GM18505 (cell line): ENCODE data around the gene PDE4D.
"Not testable (repeated sequence)": the region's sequence is repeated elsewhere in the genome, so short reads cannot be mapped to it uniquely, and the experiment has no call there.

ENCODE experiments used
- ATAC-seq: cut with Tn5 transposase; IDR thresholded peaks from one replicate; pipeline ENCODE4 v1.9.1; 2021; ENCODE audit not compliant: unreplicated experiment
- POLR2A ChIP-seq: IDR thresholded peaks from 4 replicates; pipeline ENCODE4 v1.6.1; 2011; ENCODE audit warnings: borderline replicate concordance; ENCODE audit not compliant: insufficient read depth, insufficient read length; ENCODE audit errors: extremely low read depth

Gene PDE4D

DNA sequence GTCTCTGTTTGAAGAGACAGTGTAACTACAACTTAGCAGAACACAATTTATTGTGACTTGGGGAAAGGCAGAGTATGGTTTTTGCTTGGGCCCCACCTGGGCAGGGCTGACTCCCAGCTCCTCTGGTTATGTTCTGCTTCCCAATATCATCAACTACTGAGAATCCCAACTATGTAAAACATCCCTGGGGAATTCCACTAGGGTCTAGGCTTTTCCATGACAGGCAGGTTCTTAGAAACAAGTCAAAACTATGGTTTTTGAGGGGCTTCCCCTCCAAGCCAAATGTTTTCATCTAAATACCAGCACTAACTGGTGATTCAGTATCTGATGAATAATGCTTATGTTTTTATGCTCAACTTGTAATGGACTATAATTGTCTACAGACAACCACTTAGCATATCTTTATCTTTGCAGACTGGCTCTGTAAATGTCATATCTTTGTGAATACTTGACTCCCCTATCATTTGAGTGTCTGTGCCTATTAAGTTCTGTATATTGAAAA lies 409.5 kb downstream of the PDE4D start:
- no peak for TF ChIP-seq POLR2A
- no peak for ATAC-seq

DNA sequence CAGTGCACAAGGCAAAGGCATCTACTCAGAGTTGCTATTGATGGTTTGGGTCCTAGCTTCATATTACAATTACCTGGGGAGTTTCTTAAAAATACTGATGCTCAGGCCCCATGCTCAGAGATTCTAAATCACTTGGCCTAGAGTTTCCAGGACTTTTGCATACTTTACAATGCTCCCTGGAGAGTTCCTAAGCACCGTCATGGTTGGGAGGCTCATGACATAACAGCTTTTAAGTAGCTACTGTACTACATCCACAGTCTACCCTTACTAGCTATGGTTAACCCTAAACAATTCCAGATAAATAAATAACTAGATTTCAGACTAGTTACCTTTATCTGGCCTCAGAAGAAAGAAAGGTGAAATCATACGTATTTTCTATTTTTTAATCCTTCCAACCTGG lies 414.4 kb downstream of the PDE4D start:
- ATAC-seq: no peak

GRCh38 chr5:59474324-59474723 lies 419.2 kb downstream of the PDE4D start:
- no peak for ATAC-seq
- TF ChIP-seq POLR2A: no peak

More for the DNA sequence above, 414.4 kb downstream of the PDE4D start:
- TF ChIP-seq POLR2A: no peak

DNA sequence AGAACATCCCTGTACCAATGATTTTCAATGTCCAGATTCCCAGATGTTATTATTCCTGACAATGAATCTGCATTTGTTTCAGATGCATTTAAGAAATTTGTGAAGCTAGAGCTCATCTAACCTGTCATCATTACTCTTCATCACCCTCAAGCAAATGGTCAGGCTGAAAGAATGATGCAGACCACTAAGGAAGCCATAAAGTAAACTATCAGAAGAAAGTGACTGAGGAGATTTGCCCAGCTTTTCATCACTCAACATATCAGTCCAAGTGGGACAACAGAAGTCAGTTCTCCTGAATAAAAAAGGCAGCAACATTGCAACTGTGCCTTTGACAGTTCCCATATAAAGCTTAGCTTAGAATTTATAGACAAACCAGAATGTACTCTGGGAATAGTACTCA lies 419.9 kb downstream of the PDE4D start:
- no peak for TF ChIP-seq POLR2A
- no peak for ATAC-seq

- TF ChIP-seq POLR2A: no peak
- no peak for ATAC-seq
These were observed 422.1 kb downstream of the PDE4D start for GRCh38 chr5:59471463-59471862.

DNA sequence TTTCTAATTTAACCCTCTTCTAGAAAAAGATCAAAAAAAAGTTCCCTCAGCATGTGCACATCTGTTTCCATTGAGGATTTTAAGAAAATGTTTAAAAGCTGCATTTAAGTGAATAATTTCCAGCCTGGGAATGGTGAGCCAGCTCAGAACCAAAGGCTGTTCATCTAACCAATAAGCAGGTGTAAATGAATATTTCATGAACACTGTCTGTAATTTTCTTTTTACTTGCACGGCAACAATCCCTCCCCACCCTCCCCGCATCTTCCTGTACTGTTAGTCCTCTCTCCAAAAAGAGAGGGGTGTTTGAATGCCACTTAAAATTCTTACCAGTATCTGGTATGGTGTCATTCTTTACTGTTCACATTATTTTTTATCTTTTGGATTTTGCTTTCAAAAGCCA lies 425.6 kb downstream of the PDE4D start:
- TF ChIP-seq POLR2A: no peak
- no peak for ATAC-seq

- no peak for TF ChIP-seq POLR2A
- ATAC-seq: no peak
These were observed 427.3 kb downstream of the PDE4D start for GRCh38 chr5:59466271-59466670.

DNA sequence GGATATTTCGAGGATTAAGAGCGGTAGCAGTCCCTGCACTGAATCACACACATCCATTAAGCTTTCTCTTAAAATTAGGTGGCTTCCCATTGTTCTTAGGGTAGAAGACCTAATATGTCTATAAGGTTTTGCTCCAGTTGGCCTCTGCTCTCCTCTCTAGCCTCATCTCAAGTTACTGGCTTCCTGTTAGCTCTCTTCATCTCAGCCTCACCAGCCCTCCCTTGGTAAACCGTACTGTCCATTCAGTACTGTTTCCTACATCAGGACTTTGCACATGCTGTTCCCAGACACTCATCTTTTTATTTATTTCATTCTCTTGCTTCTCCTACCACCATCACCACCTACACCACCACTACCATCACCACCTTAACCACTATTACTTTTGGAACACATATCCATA lies 428.6 kb downstream of the PDE4D start:
- ATAC-seq: no peak
- TF ChIP-seq POLR2A: no peak

DNA sequence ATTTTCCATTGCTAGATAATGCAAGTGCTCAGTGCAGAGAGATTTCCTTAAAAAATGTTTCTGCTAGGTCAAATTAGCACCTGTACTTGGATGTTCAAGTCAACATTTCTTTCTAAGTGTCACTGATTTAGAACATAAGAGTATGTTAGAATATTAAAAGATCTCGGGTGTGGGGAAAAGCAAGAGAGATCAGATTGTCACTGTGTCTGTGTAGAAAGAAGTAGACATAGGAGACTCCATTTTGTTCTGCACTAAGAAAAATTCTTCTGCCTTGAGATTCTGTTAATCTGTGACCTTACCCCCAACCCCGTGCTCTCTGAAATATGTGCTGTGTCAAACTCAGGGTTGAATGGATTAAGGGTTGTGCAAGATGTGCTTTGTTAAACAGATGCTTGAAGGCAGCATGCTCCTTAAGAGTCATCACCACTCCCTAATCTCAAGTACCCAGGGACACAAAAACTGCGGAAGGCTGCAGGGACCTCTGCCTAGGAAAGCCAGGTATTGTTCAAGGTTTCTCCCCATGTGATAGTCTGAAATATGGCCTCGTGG lies 429.8 kb downstream of the PDE4D start:
- not testable (repeated sequence) for ATAC-seq

GRCh38 chr5:59462956-59463355 lies 430.6 kb downstream of the PDE4D start:
- TF ChIP-seq POLR2A: no peak
- ATAC-seq: no peak

DNA sequence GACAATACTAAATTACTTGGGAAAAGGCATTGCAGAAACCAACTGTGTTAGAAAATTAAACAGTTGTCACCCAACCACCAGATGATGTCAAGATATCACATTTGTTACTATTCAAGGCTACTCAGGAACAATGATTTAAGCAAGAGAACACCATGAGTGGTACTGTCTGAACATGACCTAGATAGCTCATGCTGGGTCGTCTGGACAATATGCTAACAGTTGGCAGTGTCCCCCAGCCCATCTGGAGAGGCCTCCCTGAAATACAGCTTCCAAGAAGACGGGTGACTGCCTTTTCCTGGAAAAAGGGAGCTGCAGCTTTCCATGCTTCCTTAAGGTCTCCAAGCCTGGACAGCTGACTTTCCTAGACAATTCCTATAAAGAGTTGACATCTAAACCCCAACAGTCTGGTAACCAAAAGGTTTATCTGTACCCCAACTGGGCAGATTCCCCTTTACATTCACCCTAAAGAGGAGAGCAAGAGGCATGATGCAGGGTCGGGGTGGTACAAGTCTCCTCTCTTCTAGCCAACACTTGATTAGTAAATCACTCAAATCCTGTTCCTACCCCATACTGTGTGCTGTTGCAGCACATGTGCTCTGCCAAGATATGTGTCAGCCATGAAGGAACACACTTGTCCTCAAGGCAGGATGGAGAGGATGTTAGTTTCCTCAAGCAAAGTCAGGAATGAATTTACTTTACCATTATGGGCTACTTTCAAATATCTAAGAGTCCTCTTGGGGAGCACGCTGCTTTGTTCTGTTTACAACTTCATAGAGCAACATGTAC lies 433.0 kb downstream of the PDE4D start:
- no peak for TF ChIP-seq POLR2A
- no peak for ATAC-seq

GRCh38 chr5:59458966-59459729 lies 434.4 kb downstream of the PDE4D start:
- TF ChIP-seq POLR2A: no peak
- ATAC-seq: no peak

- ATAC-seq: no peak
- no peak for TF ChIP-seq POLR2A
These were observed 435.2 kb downstream of the PDE4D start for GRCh38 chr5:59458321-59458720.
